Hematopoietic multipotent progenitor cell treated with erythropoietin and hydrocortisone succinate and interleukin-3 and kit ligand, for 6 days (in vitro differentiated cells): ENCODE data around the gene CYP11A1.
A peak's percentile ranks its signal among the peaks of the same experiment; 100 is the strongest.
"Not testable (repeated sequence)": the region's sequence is repeated elsewhere in the genome, so short reads cannot be mapped to it uniquely, and the experiment has no call there.

Source experiments
- DNase-seq: peaks from one replicate; pipeline ENCODE4 v3.0.0-alpha.2; 2015

CYP11A1 gene

GRCh38 chr15:74373056-74373650 lies 5.7 kb upstream of the CYP11A1 start:
- no peak for DNase-seq

- no peak for DNase-seq
Measured at GRCh38 chr15:74370471-74370870, 3.0 kb upstream of the CYP11A1 start.

GRCh38 chr15:74369756-74370155 lies 2.3 kb upstream of the CYP11A1 start:
- DNase-seq: no peak

- no peak for DNase-seq
Measured at GRCh38 chr15:74369084-74369745, 1.8 kb upstream of the CYP11A1 start.

GRCh38 chr15:74368121-74368520 lies 675 bp upstream of the CYP11A1 start:
- DNase-seq: no peak

- peak; percentile 64 for DNase-seq
Measured at GRCh38 chr15:74365598-74366445, 1.6 kb downstream of the CYP11A1 start.

- DNase-seq: no peak
Measured at GRCh38 chr15:74364936-74365597, 2.4 kb downstream of the CYP11A1 start.

- no peak for DNase-seq
Measured at GRCh38 chr15:74362482-74362881, 5.0 kb downstream of the CYP11A1 start.

- DNase-seq: not testable (repeated sequence)
Measured at GRCh38 chr15:74360855-74361254, 6.6 kb downstream of the CYP11A1 start.

GRCh38 chr15:74359376-74359775 lies 8.1 kb downstream of the CYP11A1 start:
- DNase-seq: not testable (repeated sequence)

- DNase-seq: not testable (repeated sequence)
Measured at GRCh38 chr15:74357514-74357913, 9.9 kb downstream of the CYP11A1 start.

GRCh38 chr15:74356050-74356449 lies 11.4 kb downstream of the CYP11A1 start:
- DNase-seq: not testable (repeated sequence)

GRCh38 chr15:74353992-74354391 lies 13.5 kb downstream of the CYP11A1 start:
- not testable (repeated sequence) for DNase-seq

GRCh38 chr15:74352393-74352910 lies 15.0 kb downstream of the CYP11A1 start:
- no peak for DNase-seq

- no peak for DNase-seq
Measured at GRCh38 chr15:74351670-74352069, 15.8 kb downstream of the CYP11A1 start.

GRCh38 chr15:74350295-74351275 lies 16.9 kb downstream of the CYP11A1 start:
- DNase-seq: no peak

- no peak for DNase-seq
Measured at GRCh38 chr15:74349241-74349778, 18.1 kb downstream of the CYP11A1 start.

- DNase-seq: no peak
Measured at GRCh38 chr15:74347757-74348250, 19.6 kb downstream of the CYP11A1 start.

- no peak for DNase-seq
Measured at GRCh38 chr15:74345051-74345450, 22.4 kb downstream of the CYP11A1 start.

GRCh38 chr15:74343797-74344127 lies 23.7 kb downstream of the CYP11A1 start:
- DNase-seq: no peak

GRCh38 chr15:74343127-74343796 lies 24.2 kb downstream of the CYP11A1 start:
- DNase-seq: peak; percentile 18
